Astrocyte (in vitro differentiated cells and primary cell): ENCODE results near the gene SLC18A2. TPM values are rescaled to one million over a fixed set of nuclear protein-coding genes. Genes with fewer than 3 reads are reported as not detected.

ENCODE experiments used
- DNase-seq: peaks from one replicate; pipeline ENCODE4 v3.0.0-alpha.2; 2010; ENCODE audit warnings: low read depth
- FAIRE-seq: peaks from 2 replicates; lab custom pipeline; 2011; peaks lifted over from hg19 to GRCh38; lab: Jason Lieb, UNC
- H2AFZ ChIP-seq: 2 replicates; pipeline ENCODE4 v1.6.0; 2012; ENCODE audit warnings: low read depth, low read length, inconsistent platforms
- H3K27ac ChIP-seq: 2 replicates; pipeline ENCODE4 v1.5.1; 2011; ENCODE audit warnings: low read depth, low read length, inconsistent platforms
- H3K27me3 ChIP-seq: 2 replicates; pipeline ENCODE4 v1.6.0; 2011; ENCODE audit warnings: low read length, inconsistent platforms; ENCODE audit not compliant: insufficient read depth
- H3K36me3 ChIP-seq: 2 replicates; pipeline ENCODE4 v1.5.1; 2011; ENCODE audit warnings: low read length, inconsistent platforms; ENCODE audit not compliant: insufficient read depth
- H3K4me1 ChIP-seq: 2 replicates; pipeline ENCODE4 v1.5.1; 2011; ENCODE audit warnings: low read length, inconsistent platforms; ENCODE audit not compliant: insufficient read depth
- H3K4me2 ChIP-seq: 2 replicates; pipeline ENCODE4 v1.6.0; 2012; ENCODE audit warnings: low read length, inconsistent platforms
- H3K4me3 ChIP-seq: 2 replicates; pipeline ENCODE4 v1.5.1; 2011; ENCODE audit warnings: low read depth, mild to moderate bottlenecking, low read length, inconsistent platforms; ENCODE audit not compliant: insufficient read depth
- H3K79me2 ChIP-seq: 2 replicates; pipeline ENCODE4 v1.6.0; 2012; ENCODE audit warnings: mild to moderate bottlenecking, low read length, inconsistent platforms; ENCODE audit not compliant: insufficient read depth
- H3K9ac ChIP-seq: 2 replicates; pipeline ENCODE4 v1.6.0; 2012; ENCODE audit warnings: mild to moderate bottlenecking, low read length, inconsistent platforms
- H3K9me3 ChIP-seq: 2 replicates; pipeline ENCODE4 v1.5.1; 2012; ENCODE audit warnings: low read depth, mild to moderate bottlenecking, low read length, inconsistent platforms; ENCODE audit not compliant: insufficient read depth
- H4K20me1 ChIP-seq: 2 replicates; pipeline ENCODE4 v1.6.0; 2012; ENCODE audit warnings: low read length, inconsistent platforms; ENCODE audit not compliant: insufficient read depth
- H3K27ac Mint-ChIP-seq: one replicate; pipeline ENCODE4 v1.8.0; 2021; ENCODE audit warnings: mild to moderate bottlenecking, mixed read lengths; ENCODE audit not compliant: unreplicated experiment
- H3K27me3 Mint-ChIP-seq: one replicate; pipeline ENCODE4 v1.8.0; 2021; ENCODE audit warnings: low read depth, mixed read lengths; ENCODE audit not compliant: unreplicated experiment
- H3K36me3 Mint-ChIP-seq: one replicate; pipeline ENCODE4 v1.8.0; 2021; ENCODE audit warnings: low read depth, mixed read lengths; ENCODE audit not compliant: unreplicated experiment
- H3K4me1 Mint-ChIP-seq: one replicate; pipeline ENCODE4 v1.8.0; 2021; ENCODE audit warnings: low read depth, mixed read lengths; ENCODE audit not compliant: unreplicated experiment
- H3K4me3 Mint-ChIP-seq: one replicate; pipeline ENCODE4 v1.8.0; 2021; ENCODE audit warnings: mild to moderate bottlenecking, moderate library complexity, mixed read lengths; ENCODE audit not compliant: unreplicated experiment
- H3K9me3 Mint-ChIP-seq: one replicate; pipeline ENCODE4 v1.8.0; 2021; ENCODE audit warnings: mild to moderate bottlenecking, mixed read lengths; ENCODE audit not compliant: unreplicated experiment
- CTCF ChIP-seq: IDR thresholded peaks from 2 replicates; pipeline ENCODE4 v1.5.1; 2011; ENCODE audit warnings: low read depth, mild to moderate bottlenecking, inconsistent platforms, low read length, moderate library complexity; ENCODE audit not compliant: insufficient read depth
- EZH2 ChIP-seq: IDR thresholded peaks from 2 replicates; pipeline ENCODE4 v1.6.1; 2012; ENCODE audit warnings: mild to moderate bottlenecking, low read length, inconsistent platforms; ENCODE audit not compliant: insufficient read depth
- total RNA-seq: library from RNA; stranded (reverse); gene quantifications from 2 replicates; pipeline ENCODE4 v1.2.1, GENCODE V29; 2021

The SLC18A2 gene
- total RNA-seq, 1 donor from 2014 or later, result not detected

DNA sequence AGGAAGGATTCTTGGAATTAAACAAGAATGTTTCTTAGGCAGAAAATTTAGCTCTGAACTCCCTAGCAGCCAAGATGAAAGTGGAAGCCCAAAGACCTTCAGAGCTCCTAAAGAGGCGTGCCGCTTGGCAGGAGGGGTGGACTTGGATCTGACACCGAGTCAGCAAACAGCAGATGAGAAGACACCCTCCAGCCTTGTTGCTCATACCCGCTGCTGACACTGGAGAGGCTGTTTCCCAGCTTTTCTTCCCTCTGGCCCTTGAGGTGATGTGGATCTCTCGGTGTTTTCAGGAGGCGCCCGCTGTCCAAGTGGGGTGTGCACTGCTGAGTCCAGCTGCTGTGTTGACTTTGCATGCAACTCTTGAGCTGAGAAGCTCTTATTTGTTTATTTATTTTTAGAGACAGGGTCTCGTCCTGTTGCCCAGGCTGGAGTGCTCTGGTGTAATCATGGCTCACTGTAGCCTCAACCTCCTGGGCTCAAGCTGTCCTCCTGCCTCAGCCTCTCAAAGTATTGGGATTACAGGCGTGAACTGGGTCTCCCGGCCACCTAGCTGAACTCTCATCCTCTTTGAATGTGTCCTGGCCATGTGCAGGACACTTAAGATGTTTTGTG lies 21.5 kb downstream of the SLC18A2 start:
- Mint-ChIP-seq H3K9me3 (no peaks in the 10 kb centered on the region), H3K36me3 (no peaks in the 10 kb centered on the region), H3K4me1 (peaks cover 3% of the 10 kb centered on the region), H3K27me3 (peaks cover 10% of the 10 kb centered on the region), H3K27ac (no peak overlapping the region), H3K4me3 (no peak overlapping the region)
- no peak overlapping the region for H3K4me3 ChIP-seq
- H2AFZ ChIP-seq, result no peak overlapping the region
- no peak overlapping the region for H3K9ac ChIP-seq
- TF ChIP-seq EZH2, result no peak
- H4K20me1 ChIP-seq, result no peaks in the 10 kb centered on the region
- H3K27ac ChIP-seq, result no peak overlapping the region
- DNase-seq, result no peak
- H3K9me3 ChIP-seq, result no peaks in the 10 kb centered on the region
- no peak for FAIRE-seq
- H3K27me3 ChIP-seq, result peaks cover 12% of the 10 kb centered on the region
- no peak overlapping the region for H3K4me2 ChIP-seq
- H3K36me3 ChIP-seq, result no peaks in the 10 kb centered on the region
- H3K4me1 ChIP-seq, result no peaks in the 10 kb centered on the region
- H3K79me2 ChIP-seq, result no peaks in the 10 kb centered on the region

DNA sequence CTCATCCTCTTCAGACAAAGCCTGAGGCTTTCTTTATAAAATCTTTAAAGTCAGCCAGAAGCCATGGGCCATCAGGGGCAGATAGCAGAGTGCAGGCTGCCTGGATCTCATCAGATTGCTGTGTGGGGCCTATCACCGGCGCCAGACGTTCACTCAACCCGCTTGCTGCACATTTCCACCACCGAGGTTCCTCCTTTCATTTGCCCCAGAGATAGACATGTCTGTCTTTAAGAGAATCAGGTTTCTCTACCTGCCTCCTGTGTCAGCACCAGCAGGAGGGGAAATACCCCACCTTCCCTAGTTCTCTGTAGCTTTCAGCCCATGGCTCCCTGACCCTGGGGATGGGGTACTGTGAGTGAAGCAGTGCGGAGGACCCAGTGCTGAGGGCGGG lies 22.0 kb downstream of the SLC18A2 start:
- Histone ChIP-seq H3K36me3 (no peaks in the 10 kb centered on the region), H2AFZ (no peak overlapping the region), H3K27me3 (peaks cover 9% of the 10 kb centered on the region), H3K9ac (no peak overlapping the region), H3K27ac (no peak overlapping the region), H3K9me3 (no peaks in the 10 kb centered on the region), H3K4me3 (no peak overlapping the region), H4K20me1 (no peaks in the 10 kb centered on the region), H3K79me2 (no peaks in the 10 kb centered on the region), H3K4me2 (no peak overlapping the region), H3K4me1 (no peaks in the 10 kb centered on the region)
- no peak overlapping the region for H3K27ac Mint-ChIP-seq
- H3K27me3 Mint-ChIP-seq, result peaks cover 10% of the 10 kb centered on the region
- no peaks in the 10 kb centered on the region for H3K36me3 Mint-ChIP-seq
- FAIRE-seq, result no peak
- no peak for DNase-seq
- no peak overlapping the region for H3K4me3 Mint-ChIP-seq
- TF ChIP-seq CTCF (no peak), EZH2 (no peak)
- H3K9me3 Mint-ChIP-seq, result no peaks in the 10 kb centered on the region
- H3K4me1 Mint-ChIP-seq, result peaks cover 3% of the 10 kb centered on the region

- Histone ChIP-seq H3K9me3 (no peaks in the 10 kb centered on the region), H3K79me2 (no peaks in the 10 kb centered on the region), H3K4me3 (no peak overlapping the region), H3K4me2 (no peak overlapping the region), H3K27ac (no peak overlapping the region), H4K20me1 (no peaks in the 10 kb centered on the region), H3K9ac (no peak overlapping the region), H3K36me3 (no peaks in the 10 kb centered on the region), H2AFZ (no peak overlapping the region), H3K27me3 (peaks cover 4% of the 10 kb centered on the region), H3K4me1 (no peaks in the 10 kb centered on the region)
- TF ChIP-seq CTCF (no peak), EZH2 (no peak)
- Mint-ChIP-seq H3K27me3 (peaks cover 5% of the 10 kb centered on the region), H3K36me3 (no peaks in the 10 kb centered on the region), H3K9me3 (no peaks in the 10 kb centered on the region), H3K4me1 (peaks cover 3% of the 10 kb centered on the region), H3K4me3 (no peak overlapping the region), H3K27ac (no peak overlapping the region)
- FAIRE-seq, result no peak
- no peak for DNase-seq
Measured at GRCh38 chr10:117264782-117265181, 23.9 kb downstream of the SLC18A2 start.
